Fibroblast of skin of back (primary cell): Measurements from ENCODE around the gene LGI1.

Source experiments
- DNase-seq: peaks from one replicate; pipeline ENCODE4 v3.0.0-alpha.2; 2013

Gene LGI1

GRCh38 chr10:93755443-93756116 is 2.2 kb upstream of the LGI1 start:
- DNase-seq, result peak; percentile 9

- no peak for DNase-seq
These were observed 1.6 kb upstream of the LGI1 start for GRCh38 chr10:93756118-93756517.

GRCh38 chr10:93757136-93757535 is 600 bp upstream of the LGI1 start:
- no peak for DNase-seq

- no peak for DNase-seq
These were observed 761 bp downstream of the LGI1 start for GRCh38 chr10:93758508-93758885.

- peak; percentile 20 for DNase-seq
These were observed 1.2 kb downstream of the LGI1 start for GRCh38 chr10:93758891-93759410.

- peak; percentile 7 for DNase-seq
These were observed 2.8 kb downstream of the LGI1 start for GRCh38 chr10:93760490-93760889.

- DNase-seq, result no peak
These were observed 5.2 kb downstream of the LGI1 start for GRCh38 chr10:93762979-93763391.

GRCh38 chr10:93766918-93767317 is 9.2 kb downstream of the LGI1 start:
- no peak for DNase-seq

GRCh38 chr10:93767724-93768399 is 10.1 kb downstream of the LGI1 start:
- no peak for DNase-seq

- DNase-seq, result no peak
These were observed 11.2 kb downstream of the LGI1 start for GRCh38 chr10:93768892-93769291.

GRCh38 chr10:93771354-93771753 is 13.6 kb downstream of the LGI1 start:
- no peak for DNase-seq

GRCh38 chr10:93773120-93773519 is 15.4 kb downstream of the LGI1 start:
- no peak for DNase-seq

- DNase-seq, result no peak
These were observed 16.0 kb downstream of the LGI1 start for GRCh38 chr10:93773705-93774104.

- DNase-seq, result no peak
These were observed 17.6 kb downstream of the LGI1 start for GRCh38 chr10:93775356-93775755.

GRCh38 chr10:93777092-93777491 is 19.4 kb downstream of the LGI1 start:
- DNase-seq, result no peak

GRCh38 chr10:93784059-93784458 is 26.3 kb downstream of the LGI1 start:
- DNase-seq, result no peak

GRCh38 chr10:93788413-93789208 is 30.9 kb downstream of the LGI1 start:
- no peak for DNase-seq

- DNase-seq, result no peak
These were observed 32.7 kb downstream of the LGI1 start for GRCh38 chr10:93790439-93790838.

GRCh38 chr10:93796167-93796566 is 38.4 kb downstream of the LGI1 start:
- no peak for DNase-seq

- no peak for DNase-seq
These were observed 40.1 kb downstream of the LGI1 start for GRCh38 chr10:93797825-93798224.

- peak; percentile 40 for DNase-seq
These were observed 41.5 kb downstream of the LGI1 start for GRCh38 chr10:93799155-93799708.

- DNase-seq, result no peak
These were observed 46.5 kb downstream of the LGI1 start for GRCh38 chr10:93804200-93804599.

- peak; percentile 22 for DNase-seq
These were observed 49.2 kb downstream of the LGI1 start for GRCh38 chr10:93806903-93807302.
